Retinal pigment epithelial cell (primary cell): Measurements from ENCODE around the gene RHOA.
A peak's percentile ranks its signal among the peaks of the same experiment; 100 is the strongest.

Experiments used
- DNase-seq: peaks from one replicate; pipeline ENCODE4 v3.0.0-alpha.2; 2010; ENCODE audit warnings: low read depth
- H3K4me3 ChIP-seq: 2 replicates; pipeline ENCODE4 v1.5.1; 2011; ENCODE audit warnings: mild to moderate bottlenecking, low read length, control low read depth, moderate library complexity
- TF ChIP-seq, protein P1 (sequence below): conservative IDR thresholded peaks from 2 replicates; pipeline ENCODE4 v1.5.1; 2011; ENCODE audit warnings: low read depth, low read length, control low read depth, inconsistent platforms

Gene RHOA

DNA sequence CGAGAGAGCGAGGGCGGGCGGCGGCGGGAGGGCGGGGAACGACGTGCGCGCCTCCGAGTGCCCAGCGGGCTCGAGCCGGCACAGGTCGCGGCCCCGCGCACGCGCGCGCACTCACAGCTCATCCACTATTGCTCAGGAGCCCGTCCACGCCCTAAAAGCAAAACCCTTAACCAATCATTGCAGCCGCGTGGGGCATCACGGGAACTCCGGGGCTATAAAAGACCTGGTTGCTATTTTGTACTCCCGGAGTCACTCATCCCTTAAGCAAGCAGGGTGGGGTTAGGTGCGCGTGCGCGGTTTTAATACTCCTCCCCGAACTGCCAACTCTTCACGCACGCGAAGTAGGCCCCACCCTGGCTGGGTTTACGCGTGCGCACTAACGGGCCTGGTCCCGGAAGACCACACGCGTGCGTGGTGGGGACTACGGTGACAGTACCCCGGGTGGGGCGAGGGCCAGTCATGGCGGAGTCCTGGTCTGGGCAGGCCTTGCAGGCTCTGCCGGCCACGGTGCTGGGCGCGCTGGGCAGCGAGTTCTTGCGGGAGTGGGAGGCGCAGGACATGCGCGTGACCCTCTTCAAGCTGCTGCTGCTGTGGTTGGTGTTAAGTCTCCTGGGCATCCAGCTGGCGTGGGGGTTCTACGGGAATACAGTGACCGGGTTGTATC lies at the start of gene RHOA, which contains the start of gene TCTA:
RHOA (minus strand) TSS at position 9 of the 664 bp plus-strand sequence. CDS start 36,387 bp downstream, outside the sequence.
TCTA (plus strand) TSS at position 456 of the 664 bp plus-strand sequence; CDS start at position 460, 4 bp downstream.
- DNase-seq, result peak; percentile 99
- peak within 1 kb of the TSS; percentile 77 for H3K4me3 ChIP-seq
- TF ChIP-seq, protein P1, sequence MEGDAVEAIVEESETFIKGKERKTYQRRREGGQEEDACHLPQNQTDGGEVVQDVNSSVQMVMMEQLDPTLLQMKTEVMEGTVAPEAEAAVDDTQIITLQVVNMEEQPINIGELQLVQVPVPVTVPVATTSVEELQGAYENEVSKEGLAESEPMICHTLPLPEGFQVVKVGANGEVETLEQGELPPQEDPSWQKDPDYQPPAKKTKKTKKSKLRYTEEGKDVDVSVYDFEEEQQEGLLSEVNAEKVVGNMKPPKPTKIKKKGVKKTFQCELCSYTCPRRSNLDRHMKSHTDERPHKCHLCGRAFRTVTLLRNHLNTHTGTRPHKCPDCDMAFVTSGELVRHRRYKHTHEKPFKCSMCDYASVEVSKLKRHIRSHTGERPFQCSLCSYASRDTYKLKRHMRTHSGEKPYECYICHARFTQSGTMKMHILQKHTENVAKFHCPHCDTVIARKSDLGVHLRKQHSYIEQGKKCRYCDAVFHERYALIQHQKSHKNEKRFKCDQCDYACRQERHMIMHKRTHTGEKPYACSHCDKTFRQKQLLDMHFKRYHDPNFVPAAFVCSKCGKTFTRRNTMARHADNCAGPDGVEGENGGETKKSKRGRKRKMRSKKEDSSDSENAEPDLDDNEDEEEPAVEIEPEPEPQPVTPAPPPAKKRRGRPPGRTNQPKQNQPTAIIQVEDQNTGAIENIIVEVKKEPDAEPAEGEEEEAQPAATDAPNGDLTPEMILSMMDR, result no peak

DNA sequence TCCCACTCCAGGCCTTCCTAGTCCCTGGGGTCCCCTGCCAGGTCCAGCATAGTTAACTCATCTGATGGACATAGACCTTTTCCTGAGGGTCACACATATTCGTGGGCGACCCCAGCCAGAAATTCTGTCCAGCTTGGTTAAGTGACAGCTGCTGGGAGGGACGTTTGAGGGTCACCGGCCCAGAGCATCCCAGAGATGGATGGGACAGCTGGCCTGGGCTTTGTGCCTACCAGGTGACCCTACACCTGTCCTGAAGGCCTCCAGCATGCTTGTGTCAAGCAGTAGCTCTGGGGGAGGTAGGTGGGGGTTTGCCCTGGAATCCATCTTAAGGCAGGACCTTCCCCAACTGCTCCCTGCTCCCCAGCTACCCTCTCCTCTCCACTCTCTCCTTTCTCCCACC lies 49.2 kb upstream of the RHOA start:
- H3K4me3 ChIP-seq, result no peak overlapping the region
- no peak for DNase-seq

DNA sequence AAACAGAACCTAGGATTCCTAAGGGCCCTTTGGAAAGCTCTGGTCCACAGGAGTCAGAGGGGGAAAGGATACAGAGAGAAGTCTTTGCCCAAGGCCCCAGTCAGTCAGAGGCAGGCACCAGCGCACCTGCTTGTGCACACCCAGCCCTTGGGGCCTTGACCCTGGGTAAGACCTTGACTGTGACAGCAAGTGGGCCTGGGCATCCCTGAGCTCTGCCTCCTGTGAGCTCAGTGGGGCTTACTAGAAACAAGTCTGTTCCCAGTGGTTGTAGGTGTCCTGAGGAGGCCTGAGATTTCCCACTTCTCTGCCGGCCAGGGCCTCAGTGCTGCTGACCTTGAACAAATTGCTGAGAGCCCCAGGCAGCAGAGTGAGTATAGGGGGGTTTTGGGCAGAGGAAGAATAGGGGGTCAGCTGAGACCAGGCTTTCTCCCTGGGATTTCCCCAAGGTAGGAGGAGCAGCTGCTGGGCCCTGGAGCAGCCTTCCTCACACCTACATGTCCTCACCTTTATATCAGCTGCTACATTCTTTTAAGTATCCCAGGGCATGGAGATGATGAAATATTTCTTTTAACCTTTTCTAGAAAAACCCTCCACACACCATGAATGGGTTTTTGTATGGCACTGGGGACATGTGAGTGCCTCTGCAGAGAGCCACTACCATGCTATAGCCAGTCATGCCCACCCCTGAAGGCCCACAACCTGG lies 48.6 kb upstream of the RHOA start:
- no peak for DNase-seq
- no peak overlapping the region for H3K4me3 ChIP-seq
- TF ChIP-seq, protein P1, result no peak

More for the DNA sequence above, 49.2 kb upstream of the RHOA start:
- TF ChIP-seq, protein P1, result no peak

DNA sequence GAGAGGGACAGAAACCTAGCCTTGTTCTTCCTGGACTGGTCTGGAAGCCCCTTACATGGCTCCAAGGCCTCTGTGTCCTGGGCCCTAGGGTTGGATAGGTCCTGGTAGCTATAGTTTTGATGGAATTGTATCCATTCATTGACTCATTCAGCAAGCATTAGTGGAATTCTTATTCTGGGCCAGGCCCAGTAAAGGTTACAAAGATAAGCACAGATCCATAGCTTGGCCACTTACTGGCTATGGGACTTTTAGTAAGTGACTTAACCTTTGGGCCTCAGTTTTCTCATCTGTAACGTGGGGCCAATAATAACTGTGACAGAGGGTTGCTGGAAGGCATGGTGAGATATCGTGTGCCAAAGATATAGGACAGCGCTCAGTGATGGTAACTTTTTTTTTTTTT lies 44.7 kb upstream of the RHOA start:
- TF ChIP-seq, protein P1, result no peak
- no peak for DNase-seq
- no peak overlapping the region for H3K4me3 ChIP-seq

DNA sequence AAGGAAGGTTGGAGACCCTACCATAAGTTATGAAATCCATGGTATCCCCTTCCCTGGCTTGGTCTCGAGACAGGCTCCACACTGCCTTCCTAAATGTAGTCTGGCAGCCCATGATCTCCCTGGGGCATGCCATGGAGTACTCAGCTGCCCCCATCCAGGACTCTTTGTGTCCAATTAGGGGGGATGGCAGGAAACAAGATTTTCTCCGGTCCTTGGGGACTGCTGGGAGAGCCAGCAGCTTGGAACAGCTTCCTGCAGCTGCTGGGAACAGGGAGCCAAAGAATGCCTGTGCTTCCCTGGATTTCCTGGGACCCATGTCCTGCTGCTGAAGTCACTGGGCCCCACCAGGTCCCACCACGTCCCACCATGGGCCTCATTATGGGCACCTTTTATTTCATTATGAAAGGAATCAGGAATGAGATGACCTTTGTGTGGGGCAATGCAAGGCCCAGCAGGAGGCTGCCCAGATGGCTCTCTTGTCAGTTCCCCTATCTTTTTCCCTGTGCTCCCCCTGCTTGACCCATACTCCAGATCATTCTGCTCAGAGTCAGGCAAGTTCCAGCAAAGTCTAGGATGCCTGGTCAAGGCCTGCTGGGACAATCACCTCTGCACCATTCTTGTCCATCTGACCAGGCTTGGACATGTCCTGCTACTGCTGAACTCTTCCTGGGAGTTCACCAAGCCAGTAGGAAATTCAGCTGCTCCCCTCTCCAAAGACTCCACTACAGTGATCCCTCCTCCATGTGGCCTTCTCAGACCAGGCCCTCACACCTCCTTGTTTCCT lies 43.3 kb upstream of the RHOA start:
- DNase-seq, result no peak
- TF ChIP-seq, protein P1, result no peak
- no peak overlapping the region for H3K4me3 ChIP-seq

DNA sequence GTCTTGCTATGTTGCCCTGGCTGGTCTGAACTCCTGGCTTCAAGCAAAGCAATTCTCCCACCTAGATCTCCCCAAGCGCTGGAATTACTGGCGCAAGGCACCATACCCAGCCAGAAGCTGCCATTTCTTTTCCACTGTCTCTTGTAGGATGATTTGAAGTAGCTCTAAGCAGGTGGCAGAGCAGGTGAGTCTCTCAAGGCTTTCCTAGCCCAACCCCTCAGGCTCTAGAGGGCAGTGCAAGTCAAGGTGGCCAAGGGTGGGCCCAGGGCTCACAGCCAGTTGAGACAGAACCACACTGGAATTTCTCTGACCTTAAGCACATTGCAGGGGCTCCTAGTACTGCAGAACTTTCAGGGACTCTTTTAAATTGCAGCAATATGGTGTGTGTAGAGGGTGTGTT lies 42.7 kb upstream of the RHOA start:
- DNase-seq, result no peak
- no peak overlapping the region for H3K4me3 ChIP-seq
- TF ChIP-seq, protein P1, result peak; percentile 55
